K562 (cell line): Measurements from ENCODE around the gene WRAP53. TPM values are rescaled to one million over a fixed set of nuclear protein-coding genes. Genes with fewer than 3 reads are reported as not detected.
A peak's percentile ranks its signal among the peaks of the same experiment; 100 is the strongest.

Experiments used
- ATAC-seq: fragments of 200-7000 bp; cut with Tn5 transposase; 3 replicates; pipeline ENCODE4 v1.9.1; 2020; ENCODE audit warnings: moderate library complexity
- BruUV-seq: library from RNA; stranded (reverse); fragments of 400-500 nt; replicated peaks from 2 replicates; lab custom pipeline; 2021; lab: Mats Ljungman, UMichigan
- CTCF ChIA-PET: fragments of 300-600 bp; formaldehyde crosslinking; extraction: SDS; loops from one replicate; lab custom pipeline; 2021; ENCODE audit warnings: low intra/inter-chr PET ratio; lab: Yijun Ruan, JAX
- POLR2A ChIA-PET: fragments of 300-600, 350-650 bp; sonication (Branson Sonifier 250); formaldehyde crosslinking; extraction: SDS; loops from one replicate; lab custom pipeline; 2021; ENCODE audit warnings: antibody characterized with exemption, inconsistent platforms; lab: Yijun Ruan, JAX
- DNase-seq, 4 experiments: peaks; one replicate each; pipeline versions ENCODE4 v3.0.0 to v3.0.0-alpha.2; 2011 to 2018; ENCODE audit warnings: low spot score in 3 of 4, mixed read lengths in 3 of 4; ENCODE audit errors: extremely low read depth in 1 of 4
- FAIRE-seq: peaks from 2 replicates; lab custom pipeline; 2011; peaks lifted over from hg19 to GRCh38; lab: Jason Lieb, UNC
- H2AFZ ChIP-seq: 2 replicates; pipeline ENCODE4 v1.6.0; 2011; ENCODE audit warnings: low read depth, low read length, control low read depth, inconsistent platforms
- H3K27ac ChIP-seq: fragments of 200-600 bp; 3 replicates; pipeline ENCODE4 v1.8.0; 2011; ENCODE audit warnings: low read depth, mild to moderate bottlenecking, control low read depth, inconsistent platforms, low read length, moderate library complexity, mixed read lengths; ENCODE audit errors: extremely low read depth
- H3K27me3 ChIP-seq, 2 experiments: fragments of 300-600 bp in 1 of 2; 2 replicates in 1 of 2; 3 replicates in 1 of 2; pipeline versions ENCODE4 v1.6.0 to v1.8.0; 2011; ENCODE audit warnings: inconsistent platforms in 2 of 2, low read length in 2 of 2, mild to moderate bottlenecking in 1 of 2, mixed read lengths in 1 of 2, moderate library complexity in 1 of 2; ENCODE audit not compliant: control insufficient read depth in 2 of 2, insufficient read depth in 2 of 2
- H3K36me3 ChIP-seq: fragments of 300-600 bp; 3 replicates; pipeline ENCODE4 v1.8.0; 2011; ENCODE audit warnings: mild to moderate bottlenecking, low read length, inconsistent platforms; ENCODE audit not compliant: control insufficient read depth, insufficient read depth
- H3K4me1 ChIP-seq, 2 experiments: fragments of 200-600 bp in 1 of 2; replicated peaks in 1 of 2; 2 replicates in 1 of 2; 3 replicates in 1 of 2; pipeline versions ENCODE4 v1.5.1 to v1.8.0; 2011; ENCODE audit warnings: inconsistent platforms in 2 of 2, low read length in 2 of 2, mild to moderate bottlenecking in 1 of 2, mixed read lengths in 1 of 2, moderate library complexity in 1 of 2; ENCODE audit not compliant: control insufficient read depth in 2 of 2, insufficient read depth in 2 of 2
- H3K4me2 ChIP-seq: 2 replicates; pipeline ENCODE4 v1.6.1; 2011; ENCODE audit warnings: low read length, control low read depth, inconsistent platforms, mixed read lengths; ENCODE audit not compliant: insufficient read depth
- H3K4me3 ChIP-seq: fragments of 200-600 bp; sonication (generic), shearing (Covaris generic); 2 replicates; pipeline ENCODE4 v1.5.1; 2016; ENCODE audit warnings: control low read depth, inconsistent platforms
- H3K79me2 ChIP-seq: fragments of 200-600 bp; 3 replicates; pipeline ENCODE4 v1.8.0; 2011; ENCODE audit warnings: low read length, inconsistent platforms; ENCODE audit not compliant: control insufficient read depth, insufficient read depth
- H3K9ac ChIP-seq, 2 experiments: 2 replicates each; pipeline versions ENCODE4 v1.6.0 to v1.6.1; 2011; ENCODE audit warnings: low read depth in 2 of 2, low read length in 2 of 2, control low read depth in 1 of 2, inconsistent platforms in 1 of 2, mild to moderate bottlenecking in 1 of 2, mixed read lengths in 1 of 2; ENCODE audit not compliant: insufficient read depth in 1 of 2
- H3K9me1 ChIP-seq: one replicate; pipeline ENCODE4 v1.6.0; 2011; ENCODE audit warnings: inconsistent platforms, mild to moderate bottlenecking, low read length, moderate library complexity; ENCODE audit not compliant: control insufficient read depth, insufficient read depth
- H3K9me3 ChIP-seq: replicated peaks from 2 replicates; pipeline ENCODE4 v1.5.1; 2011; ENCODE audit warnings: low read depth, low read length, inconsistent platforms; ENCODE audit not compliant: control insufficient read depth, insufficient read depth
- H4K20me1 ChIP-seq: replicated peaks from 2 replicates; pipeline ENCODE4 v1.6.1; 2011; ENCODE audit warnings: low read length, inconsistent platforms, mixed read lengths; ENCODE audit not compliant: control insufficient read depth, insufficient read depth
- BCL6 ChIP-seq: fragments of 250-450 bp; sonication (Bioruptor Pico); IDR thresholded peaks from 2 replicates; pipeline ENCODE4 v1.4.0; 2020
- ETS2 ChIP-seq: IDR thresholded peaks from 2 replicates; pipeline ENCODE4 v1.6.1; 2016; ENCODE audit warnings: borderline replicate concordance, missing genetic modification characterization, mild to moderate bottlenecking, moderate library complexity, missing compliant biosample characterization; ENCODE audit not compliant: poor library complexity, severe bottlenecking
- HDAC1 ChIP-seq, 2 experiments: fragments of 450-650 bp; IDR thresholded peaks; 2 replicates each; pipeline ENCODE4 v1.6.1; 2016 to 2017; ENCODE audit warnings: inconsistent platforms in 1 of 2, mild to moderate bottlenecking in 1 of 2, moderate library complexity in 1 of 2
- HDAC2 ChIP-seq: fragments of 450-650 bp; IDR thresholded peaks from 2 replicates; pipeline ENCODE4 v1.6.1; 2016; ENCODE audit warnings: mild to moderate bottlenecking
- RUNX1 ChIP-seq: sonication (generic); IDR thresholded peaks from 2 replicates; pipeline ENCODE4 v1.6.1; 2016; ENCODE audit warnings: antibody characterized with exemption, low read depth
- SREBF1 ChIP-seq: fragments of 150-350 bp; IDR thresholded peaks from 2 replicates; pipeline ENCODE4 v1.6.1; 2014; ENCODE audit warnings: antibody characterized with exemption, low read depth, low read length, borderline replicate concordance
- ZNF717 ChIP-seq: fragments of 250-450 bp; sonication (Bioruptor Pico); IDR thresholded peaks from 2 replicates; pipeline ENCODE4 v1.5.0; 2021
- WGBS: fragments of 100-300 bp; shearing (Covaris generic); methylation state at CpG from one replicate; pipeline ENCODE4 v1.1.6; 2016; ENCODE audit warnings: low coverage, mixed read lengths; ENCODE audit not compliant: insufficient coverage; ENCODE audit errors: missing lambda C conversion rate; 5-methylcytosine and 5-hydroxymethylcytosine counted together
- in situ Hi-C: fragments of 300-500 bp; cut with MboI; formaldehyde crosslinking; loops from 4 replicates; pipeline ENCODE4 v1.15.0; 2018; ENCODE audit warnings: inconsistent platforms, mixed read lengths
- intact Hi-C: fragments of 100-400 bp; cut with micrococcal nuclease; formaldehyde crosslinking; loops from 2 replicates; pipeline ENCODE4 v1.14.2; 2022
- polyA plus RNA-seq, 8 experiments: library from polyadenylated mRNA; depleted of rRNA in 4 of 8; stranded (reverse) in 5 of 8; unstranded in 3 of 8; fragments of >200 nt; fragmentation: Nextera tagmentation in 2 of 8; fragmentation: Illumina TruSeq in 1 of 8; extraction: Ambion mirVana in 2 of 8; extraction: Trizol in 1 of 8; gene quantifications; 2 replicates each; pipeline versions ENCODE4 v1.2.1 to v1.2.3, GENCODE V29; 2011 to 2014; ENCODE audit warnings: inconsistent platforms in 1 of 8, missing spikeins in 1 of 8
- total RNA-seq, 7 experiments: library from RNA; depleted of rRNA in 6 of 7; stranded (reverse); fragments of >200 nt in 6 of 7; fragmentation: Illumina TruSeq in 2 of 7; extraction: Trizol in 2 of 7; gene quantifications; 2 replicates each; pipeline versions ENCODE4 v1.2.1 to v1.2.3, GENCODE V29; 2011 to 2021; ENCODE audit warnings: low replicate concordance in 1 of 7
- TF ChIP-seq, protein P1 (sequence below), 2 experiments: fragments of 450-650 bp in 1 of 2; sonication (generic) in 1 of 2; formaldehyde crosslinking in 1 of 2; IDR thresholded peaks; 2 replicates each; pipeline versions ENCODE4 v1.7.1 to v1.9.0; 2016 to 2022; ENCODE audit warnings: inconsistent platforms in 1 of 2, mild to moderate bottlenecking in 1 of 2, missing genetic modification reagents in 1 of 2
- TF ChIP-seq, protein P2 (sequence below): fragments of 450-650 bp; IDR thresholded peaks from 2 replicates; pipeline ENCODE4 v1.6.1; 2018; ENCODE audit not compliant: partially characterized antibody

Gene WRAP53
- total and polyA plus RNA-seq, 9 of the 15 experiments (the other 6 are each of a cell fraction or from before 2014, with no cell fraction given), result 0.72 to 18.2 (median 13.4) TPM

DNA sequence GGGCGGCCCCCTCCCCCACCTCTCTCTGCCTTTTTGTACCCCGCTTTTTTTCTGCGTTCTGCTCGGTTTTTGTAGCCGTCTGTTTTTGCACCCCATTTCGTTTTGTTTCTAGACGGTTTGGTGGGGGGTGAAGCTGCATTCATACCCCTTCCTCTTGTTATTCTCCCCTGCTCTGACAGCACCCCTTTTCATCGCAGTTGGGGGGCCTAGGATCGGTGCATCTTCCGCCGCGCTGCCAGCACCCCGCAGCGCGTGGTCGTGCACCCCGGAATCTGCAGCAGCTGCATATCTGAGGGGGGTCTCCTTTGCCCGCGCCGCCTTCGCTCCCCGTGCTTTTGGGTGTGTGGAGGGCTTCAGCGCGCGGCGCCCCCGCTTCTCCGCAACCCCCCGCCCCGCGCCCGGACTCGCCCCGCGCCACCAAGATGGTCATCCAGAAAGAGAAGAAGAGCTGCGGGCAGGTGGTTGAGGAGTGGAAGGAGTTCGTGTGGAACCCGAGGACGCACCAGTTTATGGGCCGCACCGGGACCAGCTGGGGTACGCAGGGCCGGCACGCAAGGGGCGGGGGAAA is 37.1 kb upstream of the WRAP53 start:
- no peaks in the 10 kb centered on the region for H3K79me2 ChIP-seq
- no peak for DNase-seq
- POLR2A ChIA-PET, result interaction anchor here (0.6 to 2.9 kb wide), 13 partner anchors 9 to 289 kb away, joined by 3 to 41 read pairs (median 5); partner anchors contain the start of genes CD68, MPDU1, SHBG and TP53
- H3K27ac ChIP-seq, result no peak overlapping the region
- FAIRE-seq, result no peak
- no peak for ATAC-seq
- no peaks in the 10 kb centered on the region; the same call in 1 of the 2 replicates for H4K20me1 ChIP-seq
- intact Hi-C loops (no loop called here), in situ Hi-C loops (no loop called here)
- no peaks in the 10 kb centered on the region for H3K9me3 ChIP-seq
- no peaks in the 10 kb centered on the region for H3K27me3 ChIP-seq
- no peaks in the 10 kb centered on the region for H3K9me1 ChIP-seq
- peak overlapping the region; percentile 39 for H3K4me3 ChIP-seq
- peak overlapping the region; percentile 44 to 89; a peak in 3 of 4 replicates for H3K9ac ChIP-seq
- peaks cover 18 to 48% of the 10 kb centered on the region in 2 experiments; a peak in 4 of 5 replicates for H3K4me1 ChIP-seq
- H3K4me2 ChIP-seq, result peak overlapping the region; percentile 68
- WGBS, result 1% methylated on average over 19 of the region's 45 CpGs
- BruUV-seq, result TSS peak; percentile 73
- H3K36me3 ChIP-seq, result no peaks in the 10 kb centered on the region
- peak overlapping the region; percentile 59; the same call in 1 of the 2 replicates for H2AFZ ChIP-seq
- CTCF ChIA-PET, result no interaction called here
- TF ChIP-seq ETS2 (tag) (no peak), ZNF717 (no peak), RUNX1 (no peak), HDAC2 (no peak), SREBF1 (no peak), BCL6 (CRISPR knock-in tag) (no peak), HDAC1 (IDR thresholded peaks at IDR 0.05) (0 out of 4 replicates have a peak, but pooled peaks of 1 of the 2 experiments have one; percentile 30)
- TF ChIP-seq, protein P1, sequence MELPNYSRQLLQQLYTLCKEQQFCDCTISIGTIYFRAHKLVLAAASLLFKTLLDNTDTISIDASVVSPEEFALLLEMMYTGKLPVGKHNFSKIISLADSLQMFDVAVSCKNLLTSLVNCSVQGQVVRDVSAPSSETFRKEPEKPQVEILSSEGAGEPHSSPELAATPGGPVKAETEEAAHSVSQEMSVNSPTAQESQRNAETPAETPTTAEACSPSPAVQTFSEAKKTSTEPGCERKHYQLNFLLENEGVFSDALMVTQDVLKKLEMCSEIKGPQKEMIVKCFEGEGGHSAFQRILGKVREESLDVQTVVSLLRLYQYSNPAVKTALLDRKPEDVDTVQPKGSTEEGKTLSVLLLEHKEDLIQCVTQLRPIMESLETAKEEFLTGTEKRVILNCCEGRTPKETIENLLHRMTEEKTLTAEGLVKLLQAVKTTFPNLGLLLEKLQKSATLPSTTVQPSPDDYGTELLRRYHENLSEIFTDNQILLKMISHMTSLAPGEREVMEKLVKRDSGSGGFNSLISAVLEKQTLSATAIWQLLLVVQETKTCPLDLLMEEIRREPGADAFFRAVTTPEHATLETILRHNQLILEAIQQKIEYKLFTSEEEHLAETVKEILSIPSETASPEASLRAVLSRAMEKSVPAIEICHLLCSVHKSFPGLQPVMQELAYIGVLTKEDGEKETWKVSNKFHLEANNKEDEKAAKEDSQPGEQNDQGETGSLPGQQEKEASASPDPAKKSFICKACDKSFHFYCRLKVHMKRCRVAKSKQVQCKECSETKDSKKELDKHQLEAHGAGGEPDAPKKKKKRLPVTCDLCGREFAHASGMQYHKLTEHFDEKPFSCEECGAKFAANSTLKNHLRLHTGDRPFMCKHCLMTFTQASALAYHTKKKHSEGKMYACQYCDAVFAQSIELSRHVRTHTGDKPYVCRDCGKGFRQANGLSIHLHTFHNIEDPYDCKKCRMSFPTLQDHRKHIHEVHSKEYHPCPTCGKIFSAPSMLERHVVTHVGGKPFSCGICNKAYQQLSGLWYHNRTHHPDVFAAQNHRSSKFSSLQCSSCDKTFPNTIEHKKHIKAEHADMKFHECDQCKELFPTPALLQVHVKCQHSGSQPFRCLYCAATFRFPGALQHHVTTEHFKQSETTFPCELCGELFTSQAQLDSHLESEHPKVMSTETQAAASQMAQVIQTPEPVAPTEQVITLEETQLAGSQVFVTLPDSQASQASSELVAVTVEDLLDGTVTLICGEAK (IDR thresholded peaks at IDR 0.05), result peak; percentile 40; the same call in 1 of the 2 replicates
- TF ChIP-seq, protein P1 (CRISPR knock-in tag; IDR thresholded peaks at IDR 0.05), result no peak
- TF ChIP-seq, protein P2, sequence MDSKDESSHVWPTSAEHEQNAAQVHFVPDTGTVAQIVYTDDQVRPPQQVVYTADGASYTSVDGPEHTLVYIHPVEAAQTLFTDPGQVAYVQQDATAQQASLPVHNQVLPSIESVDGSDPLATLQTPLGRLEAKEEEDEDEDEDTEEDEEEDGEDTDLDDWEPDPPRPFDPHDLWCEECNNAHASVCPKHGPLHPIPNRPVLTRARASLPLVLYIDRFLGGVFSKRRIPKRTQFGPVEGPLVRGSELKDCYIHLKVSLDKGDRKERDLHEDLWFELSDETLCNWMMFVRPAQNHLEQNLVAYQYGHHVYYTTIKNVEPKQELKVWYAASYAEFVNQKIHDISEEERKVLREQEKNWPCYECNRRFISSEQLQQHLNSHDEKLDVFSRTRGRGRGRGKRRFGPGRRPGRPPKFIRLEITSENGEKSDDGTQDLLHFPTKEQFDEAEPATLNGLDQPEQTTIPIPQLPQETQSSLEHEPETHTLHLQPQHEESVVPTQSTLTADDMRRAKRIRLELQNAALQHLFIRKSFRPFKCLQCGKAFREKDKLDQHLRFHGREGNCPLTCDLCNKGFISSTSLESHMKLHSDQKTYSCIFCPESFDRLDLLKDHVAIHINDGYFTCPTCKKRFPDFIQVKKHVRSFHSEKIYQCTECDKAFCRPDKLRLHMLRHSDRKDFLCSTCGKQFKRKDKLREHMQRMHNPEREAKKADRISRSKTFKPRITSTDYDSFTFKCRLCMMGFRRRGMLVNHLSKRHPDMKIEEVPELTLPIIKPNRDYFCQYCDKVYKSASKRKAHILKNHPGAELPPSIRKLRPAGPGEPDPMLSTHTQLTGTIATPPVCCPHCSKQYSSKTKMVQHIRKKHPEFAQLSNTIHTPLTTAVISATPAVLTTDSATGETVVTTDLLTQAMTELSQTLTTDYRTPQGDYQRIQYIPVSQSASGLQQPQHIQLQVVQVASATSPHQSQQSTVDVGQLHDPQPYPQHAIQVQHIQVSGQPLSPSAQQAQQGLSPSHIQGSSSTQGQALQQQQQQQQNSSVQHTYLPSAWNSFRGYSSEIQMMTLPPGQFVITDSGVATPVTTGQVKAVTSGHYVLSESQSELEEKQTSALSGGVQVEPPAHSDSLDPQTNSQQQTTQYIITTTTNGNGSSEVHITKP, result no peak
